Calu3 (cell line): ENCODE data around the gene OR4D1. TPM values are rescaled to one million over a fixed set of nuclear protein-coding genes. Genes with fewer than 3 reads are reported as not detected.

ENCODE experiments used
- BruUV-seq: library from RNA; stranded (reverse); fragments of 400-500 nt; replicated peaks from 2 replicates; lab custom pipeline; 2021; lab: Mats Ljungman, UMichigan
- CTCF ChIA-PET: fragments of 300-600 bp; sonication (Branson Sonifier 250); formaldehyde crosslinking; loops from one replicate; lab custom pipeline; 2022; ENCODE audit warnings: antibody characterized with exemption; lab: Charles Lee
- DNase-seq: peaks from one replicate; pipeline ENCODE4 v3.0.0; 2022
- H3K27ac Mint-ChIP-seq: one replicate; pipeline ENCODE4 v1.8.0; 2022; ENCODE audit warnings: mixed read lengths; ENCODE audit not compliant: unreplicated experiment
- H3K27me3 Mint-ChIP-seq: one replicate; pipeline ENCODE4 v1.8.0; 2022; ENCODE audit warnings: mixed read lengths; ENCODE audit not compliant: unreplicated experiment
- H3K36me3 Mint-ChIP-seq: one replicate; pipeline ENCODE4 v1.8.0; 2022; ENCODE audit warnings: mild to moderate bottlenecking, moderate library complexity, mixed read lengths; ENCODE audit not compliant: insufficient read depth, unreplicated experiment
- H3K4me1 Mint-ChIP-seq: one replicate; pipeline ENCODE4 v1.8.0; 2022; ENCODE audit warnings: mild to moderate bottlenecking, low read depth, mixed read lengths; ENCODE audit not compliant: unreplicated experiment
- H3K4me3 Mint-ChIP-seq: one replicate; pipeline ENCODE4 v1.8.0; 2022; ENCODE audit warnings: mild to moderate bottlenecking, low read depth, moderate library complexity, mixed read lengths; ENCODE audit not compliant: unreplicated experiment
- H3K9me3 Mint-ChIP-seq: one replicate; pipeline ENCODE4 v1.8.0; 2022; ENCODE audit warnings: low read depth, mixed read lengths; ENCODE audit not compliant: unreplicated experiment
- intact Hi-C: fragments of 100-400 bp; cut with micrococcal nuclease; formaldehyde crosslinking; loops from one replicate; pipeline ENCODE4 v1.10.0; 2022; ENCODE audit not compliant: unreplicated experiment
- total RNA-seq: library from RNA; stranded (reverse); gene quantifications from 2 replicates; pipeline ENCODE4 v1.2.3, GENCODE V29; 2022
- TF ChIP-seq, protein P1 (sequence below): fragments of 200-600 bp; IDR thresholded peaks from one replicate; pipeline ENCODE4 v1.8.0; 2022; ENCODE audit warnings: antibody characterized with exemption; ENCODE audit not compliant: unreplicated experiment

Gene OR4D1
- total RNA-seq, 1 experiment from 2014 or later = not detected

- CTCF ChIA-PET = interaction anchor here (0.5 kb wide), 1 partner anchor 322 kb away, joined by 4 read pairs; no protein-coding TSS in a partner anchor
- Mint-ChIP-seq H3K36me3 (no peaks in the 10 kb centered on the region), H3K27me3 (peaks cover 74% of the 10 kb centered on the region), H3K9me3 (no peaks in the 10 kb centered on the region), H3K27ac (no peak overlapping the region), H3K4me1 (peaks cover 6% of the 10 kb centered on the region), H3K4me3 (no peak overlapping the region)
- TF ChIP-seq, protein P1, sequence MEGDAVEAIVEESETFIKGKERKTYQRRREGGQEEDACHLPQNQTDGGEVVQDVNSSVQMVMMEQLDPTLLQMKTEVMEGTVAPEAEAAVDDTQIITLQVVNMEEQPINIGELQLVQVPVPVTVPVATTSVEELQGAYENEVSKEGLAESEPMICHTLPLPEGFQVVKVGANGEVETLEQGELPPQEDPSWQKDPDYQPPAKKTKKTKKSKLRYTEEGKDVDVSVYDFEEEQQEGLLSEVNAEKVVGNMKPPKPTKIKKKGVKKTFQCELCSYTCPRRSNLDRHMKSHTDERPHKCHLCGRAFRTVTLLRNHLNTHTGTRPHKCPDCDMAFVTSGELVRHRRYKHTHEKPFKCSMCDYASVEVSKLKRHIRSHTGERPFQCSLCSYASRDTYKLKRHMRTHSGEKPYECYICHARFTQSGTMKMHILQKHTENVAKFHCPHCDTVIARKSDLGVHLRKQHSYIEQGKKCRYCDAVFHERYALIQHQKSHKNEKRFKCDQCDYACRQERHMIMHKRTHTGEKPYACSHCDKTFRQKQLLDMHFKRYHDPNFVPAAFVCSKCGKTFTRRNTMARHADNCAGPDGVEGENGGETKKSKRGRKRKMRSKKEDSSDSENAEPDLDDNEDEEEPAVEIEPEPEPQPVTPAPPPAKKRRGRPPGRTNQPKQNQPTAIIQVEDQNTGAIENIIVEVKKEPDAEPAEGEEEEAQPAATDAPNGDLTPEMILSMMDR = no peak
- no peak for DNase-seq
- no TSS peak for BruUV-seq
- intact Hi-C loops = no loop called here
Observed at GRCh38 chr17:58187675-58188074, 39.5 kb downstream of the OR4D1 start.

DNA sequence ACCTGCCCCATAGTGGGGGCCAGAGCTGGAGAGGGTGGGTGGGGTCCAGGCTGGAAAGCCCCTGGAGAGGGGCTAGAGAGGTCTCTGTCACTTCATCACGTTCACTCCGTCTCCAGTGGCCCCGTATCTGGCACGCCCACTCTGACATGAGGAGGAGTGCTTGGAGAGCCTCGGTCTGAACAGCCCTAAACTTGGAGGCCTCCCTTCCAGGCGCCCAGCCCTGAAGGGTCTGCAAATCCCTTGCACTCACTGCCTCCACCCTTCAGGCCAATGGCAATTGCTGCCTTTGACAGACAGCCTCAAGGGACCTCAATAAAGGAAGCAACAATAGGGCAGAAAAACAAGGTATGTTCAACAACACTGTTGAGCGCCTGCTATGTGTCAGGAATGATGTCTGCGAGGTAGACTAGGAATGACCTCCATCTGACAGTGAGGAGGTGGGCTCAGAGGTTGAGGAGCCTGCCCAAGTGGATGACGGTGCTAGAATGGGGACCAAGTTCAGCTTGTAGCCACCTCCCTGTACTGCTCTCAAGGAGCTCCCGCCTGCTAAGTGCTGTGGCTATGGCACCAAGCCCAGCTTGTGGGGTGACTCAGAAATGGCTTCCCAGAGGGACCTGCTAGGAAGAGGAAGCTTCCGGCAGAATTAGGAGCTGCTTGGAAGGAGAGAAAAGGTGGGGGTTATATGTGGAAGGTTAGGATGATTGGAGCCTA, 41.4 kb downstream of the OR4D1 start:
- BruUV-seq = no TSS peak
- H3K9me3 Mint-ChIP-seq = no peaks in the 10 kb centered on the region
- TF ChIP-seq, protein P1 = no peak
- intact Hi-C loops = no loop called here
- peaks cover 6% of the 10 kb centered on the region for H3K4me1 Mint-ChIP-seq
- peaks cover 93% of the 10 kb centered on the region for H3K27me3 Mint-ChIP-seq
- no peak overlapping the region for H3K4me3 Mint-ChIP-seq
- CTCF ChIA-PET = interaction anchor here (1.2 kb wide), 1 partner anchor 10 kb away, joined by 6 read pairs; no protein-coding TSS in a partner anchor
- H3K27ac Mint-ChIP-seq = no peak overlapping the region
- DNase-seq = peak; percentile 46
- H3K36me3 Mint-ChIP-seq = no peaks in the 10 kb centered on the region

- no peak overlapping the region for H3K4me3 Mint-ChIP-seq
- peaks cover 97% of the 10 kb centered on the region for H3K27me3 Mint-ChIP-seq
- H3K4me1 Mint-ChIP-seq = peaks cover 6% of the 10 kb centered on the region
- DNase-seq = no peak
- H3K27ac Mint-ChIP-seq = no peak overlapping the region
- intact Hi-C loops = no loop called here
- TF ChIP-seq, protein P1 = no peak
- no peaks in the 10 kb centered on the region for H3K36me3 Mint-ChIP-seq
- CTCF ChIA-PET = no interaction called here
- BruUV-seq = no TSS peak
- no peaks in the 10 kb centered on the region for H3K9me3 Mint-ChIP-seq
Observed at GRCh38 chr17:58191241-58191896, 43.2 kb downstream of the OR4D1 start.

DNA sequence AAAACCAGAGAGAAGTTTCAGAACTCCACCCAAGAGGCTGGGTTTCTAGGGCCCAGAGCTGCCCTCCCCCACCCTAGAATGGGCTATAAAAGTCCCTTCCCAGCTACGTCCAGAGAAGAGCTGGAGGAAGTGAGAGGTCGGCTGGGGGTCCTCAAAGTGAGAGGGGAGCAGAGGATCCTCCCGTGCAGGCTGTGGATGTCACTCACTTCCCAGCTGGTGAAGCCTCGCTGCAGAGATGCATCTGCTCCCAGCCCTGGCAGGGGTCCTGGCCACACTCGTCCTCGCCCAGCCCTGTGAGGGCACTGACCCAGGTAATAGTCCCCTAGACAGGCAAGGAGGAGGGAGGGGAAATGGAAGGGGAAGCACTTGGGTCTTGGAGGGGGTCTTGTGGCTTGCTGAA, 44.4 kb downstream of the OR4D1 start, which contains the start of gene EPX:
EPX (plus strand) TSS at position 115 of the 400 bp plus-strand sequence; CDS start at position 236, 121 bp downstream.
- TF ChIP-seq, protein P1 = no peak
- BruUV-seq = no TSS peak
- Mint-ChIP-seq H3K36me3 (no peaks in the 10 kb centered on the region), H3K27me3 (peaks cover 97% of the 10 kb centered on the region), H3K4me3 (no peak within 1 kb of the TSS), H3K4me1 (peaks cover 6% of the 10 kb centered on the region), H3K9me3 (no peaks in the 10 kb centered on the region), H3K27ac (no peak within 1 kb of the TSS)
- CTCF ChIA-PET = no interaction called here
- no peak for DNase-seq
- intact Hi-C loops = no loop called here
